Lower leg skin (tissue), 4 donors: ENCODE measurements around the gene IDH3G. TPM values are rescaled to one million over a fixed set of nuclear protein-coding genes. Genes with fewer than 3 reads are reported as not detected.
"Not testable (repeated sequence)": the region's sequence is repeated elsewhere in the genome, so short reads cannot be mapped to it uniquely, and the experiment has no call there.

Source experiments
- DNase-seq, 2 donors: peaks; one replicate each; pipeline ENCODE4 v3.0.0-alpha.2; 2019; ENCODE audit warnings: low spot score in 2 of 2
- H3K4me3 ChIP-seq: fragments of 200-600 bp; sonication (generic); 2 replicates; pipeline ENCODE4 v1.5.1; 2017; ENCODE audit warnings: mild to moderate bottlenecking, low read depth; ENCODE audit not compliant: poor library complexity, severe bottlenecking
- POLR2A ChIP-seq, 2 donors: fragments of 450-650 bp; IDR thresholded peaks; one replicate each; pipeline ENCODE4 v1.6.1; 2016 to 2017; ENCODE audit warnings: antibody characterized with exemption in 2 of 2, mild to moderate bottlenecking in 1 of 2, moderate library complexity in 1 of 2
- WGBS, 2 donors: methylation state at CpG; one replicate each; pipeline ENCODE4 v1.1.5; 2018; 5-methylcytosine and 5-hydroxymethylcytosine counted together
- intact Hi-C: fragments of 100-400 bp; cut with DNase I; formaldehyde crosslinking; loops from one replicate; pipeline ENCODE4 v1.15.0; 2023; ENCODE audit warnings: low total_unique reads
- total RNA-seq, 4 donors: library from RNA; depleted of rRNA; stranded (reverse); fragments of >200 nt; gene quantifications; one replicate each; pipeline ENCODE4 v1.1.0, GENCODE V29; 2016
- TF ChIP-seq, protein P1 (sequence below), 3 donors: fragments of 450-650 bp; IDR thresholded peaks; one replicate each; pipeline ENCODE4 v1.5.1; 2016; ENCODE audit warnings: antibody characterized with exemption in 3 of 3, mild to moderate bottlenecking in 3 of 3, moderate library complexity in 2 of 3

IDH3G gene
- total RNA-seq, 4 donors from 2014 or later = 66.2 to 94.8 (median 76.1) TPM

DNA sequence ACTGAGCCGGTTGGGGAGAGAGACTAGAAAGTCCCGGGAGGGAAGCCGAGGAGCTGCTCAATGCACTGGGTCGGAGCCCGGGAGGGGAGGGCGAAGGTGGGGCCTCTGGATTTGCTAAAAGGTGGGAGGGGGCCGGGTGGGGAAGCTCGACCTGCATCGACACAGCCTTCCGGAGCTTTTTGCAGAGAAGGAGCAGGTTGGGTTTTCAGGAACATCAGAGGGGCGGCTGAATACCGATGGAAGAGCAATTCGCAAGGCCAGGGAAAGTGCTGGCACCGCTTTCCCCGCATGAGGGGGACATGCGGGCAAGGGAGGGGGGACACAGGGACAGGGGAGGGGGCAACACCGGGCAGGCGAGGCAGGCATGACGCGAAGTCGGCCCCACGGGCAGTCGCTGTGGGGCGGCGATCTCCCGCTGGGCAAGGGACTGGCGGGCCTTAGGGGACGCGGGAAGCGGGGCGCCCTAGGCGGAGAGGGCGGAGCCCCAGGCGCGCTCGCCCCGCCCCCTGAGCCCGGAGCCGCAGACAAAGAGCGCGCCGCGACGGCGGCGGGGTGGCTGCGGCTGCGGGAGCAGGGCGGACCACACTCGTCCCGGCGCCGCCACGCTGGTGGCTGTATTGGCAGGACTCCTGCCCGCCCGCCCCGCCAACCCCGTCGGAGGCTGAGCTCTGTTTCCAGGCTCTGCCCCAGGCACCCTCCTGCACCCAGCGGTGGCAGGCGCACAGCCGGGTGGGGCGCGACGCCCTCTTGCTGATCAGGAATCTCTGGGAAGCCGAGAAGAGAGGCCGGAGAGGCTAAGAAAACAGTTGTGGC is 24.6 kb upstream of the IDH3G start:
- 14 to 36% methylated on average over 39 of the region's 67 CpGs for WGBS, 2 donors
- TF ChIP-seq, protein P1, sequence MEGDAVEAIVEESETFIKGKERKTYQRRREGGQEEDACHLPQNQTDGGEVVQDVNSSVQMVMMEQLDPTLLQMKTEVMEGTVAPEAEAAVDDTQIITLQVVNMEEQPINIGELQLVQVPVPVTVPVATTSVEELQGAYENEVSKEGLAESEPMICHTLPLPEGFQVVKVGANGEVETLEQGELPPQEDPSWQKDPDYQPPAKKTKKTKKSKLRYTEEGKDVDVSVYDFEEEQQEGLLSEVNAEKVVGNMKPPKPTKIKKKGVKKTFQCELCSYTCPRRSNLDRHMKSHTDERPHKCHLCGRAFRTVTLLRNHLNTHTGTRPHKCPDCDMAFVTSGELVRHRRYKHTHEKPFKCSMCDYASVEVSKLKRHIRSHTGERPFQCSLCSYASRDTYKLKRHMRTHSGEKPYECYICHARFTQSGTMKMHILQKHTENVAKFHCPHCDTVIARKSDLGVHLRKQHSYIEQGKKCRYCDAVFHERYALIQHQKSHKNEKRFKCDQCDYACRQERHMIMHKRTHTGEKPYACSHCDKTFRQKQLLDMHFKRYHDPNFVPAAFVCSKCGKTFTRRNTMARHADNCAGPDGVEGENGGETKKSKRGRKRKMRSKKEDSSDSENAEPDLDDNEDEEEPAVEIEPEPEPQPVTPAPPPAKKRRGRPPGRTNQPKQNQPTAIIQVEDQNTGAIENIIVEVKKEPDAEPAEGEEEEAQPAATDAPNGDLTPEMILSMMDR (IDR thresholded peaks at IDR 0.05) = no peak
- TF ChIP-seq POLR2A (IDR thresholded peaks at IDR 0.05) = no peak
- H3K4me3 ChIP-seq = no peak overlapping the region
- intact Hi-C loops = no loop called here
- DNase-seq = no peak

- intact Hi-C loops, H3K4me3 ChIP-seq, DNase-seq: not testable (repeated sequence)
- WGBS, 2 donors = 88 to 94% methylated on average over 9 of the region's 9 CpGs
These were observed 23.9 kb upstream of the IDH3G start for GRCh38 chrX:153818064-153818463.

DNA sequence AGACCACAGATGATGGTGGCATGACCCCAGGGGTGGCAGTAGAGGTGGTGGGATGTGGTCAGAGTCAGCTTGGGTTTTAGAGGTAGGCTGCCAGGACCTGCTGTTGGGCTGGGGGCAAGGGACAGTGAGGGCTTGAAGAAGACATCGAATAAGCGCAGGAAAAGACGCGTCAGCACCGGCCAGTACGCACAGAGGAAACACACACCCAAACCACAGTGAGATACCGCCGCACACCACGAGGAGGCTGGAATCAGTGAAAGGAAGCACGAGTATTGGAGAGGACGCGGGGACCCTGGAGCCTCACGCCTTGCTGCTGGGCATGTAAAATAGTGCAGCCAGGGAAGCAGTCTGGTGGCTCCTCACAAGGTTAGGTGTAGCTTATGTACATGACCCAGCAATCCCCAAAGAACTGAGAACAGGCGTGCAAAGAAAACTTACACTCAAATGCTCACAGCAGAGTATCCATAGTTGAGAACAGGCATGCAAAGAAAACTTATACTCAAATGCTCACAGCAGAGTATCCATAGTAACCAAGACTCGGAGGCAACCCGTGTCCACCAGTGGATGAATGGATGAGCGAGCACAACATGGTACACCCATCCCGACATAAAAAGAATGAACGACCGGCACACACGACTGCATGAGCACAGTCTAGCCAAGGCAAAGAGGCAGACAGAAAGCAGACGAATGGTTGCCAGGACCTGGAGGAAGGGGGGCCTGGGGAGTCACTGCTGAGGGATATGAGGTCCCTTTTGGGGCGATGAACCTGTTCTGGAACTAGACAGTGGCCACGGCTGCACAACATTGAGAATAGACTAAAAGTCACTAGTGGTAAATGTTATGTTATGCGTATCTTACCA is 22.9 kb upstream of the IDH3G start:
- WGBS, 2 donors = 79 to 82% methylated on average over 25 of the region's 25 CpGs
- no peak for TF ChIP-seq POLR2A (IDR thresholded peaks at IDR 0.05)

GRCh38 chrX:153814591-153815315 is 20.6 kb upstream of the IDH3G start:
- WGBS, 2 donors = 75 to 77% methylated on average over 13 to 19 of the region's 19 CpGs
- no peak overlapping the region for H3K4me3 ChIP-seq
- TF ChIP-seq POLR2A (IDR thresholded peaks at IDR 0.05) = no peak
- TF ChIP-seq, protein P1 (IDR thresholded peaks at IDR 0.05) = no peak
- no peak for DNase-seq
- intact Hi-C loops = no loop called here

More for the DNA sequence above, 22.9 kb upstream of the IDH3G start:
- no peak overlapping the region for H3K4me3 ChIP-seq
- no peak for DNase-seq
- intact Hi-C loops = no loop called here

- WGBS, 2 donors = 90 to 95% methylated on average over 5 of the region's 5 CpGs
- no peak overlapping the region for H3K4me3 ChIP-seq
- no peak for TF ChIP-seq POLR2A (IDR thresholded peaks at IDR 0.05)
- TF ChIP-seq, protein P1 (IDR thresholded peaks at IDR 0.05) = no peak
- intact Hi-C loops = no loop called here
- no peak for DNase-seq
These were observed 19.0 kb upstream of the IDH3G start for GRCh38 chrX:153813161-153813560.

GRCh38 chrX:153812220-153812619 is 18.0 kb upstream of the IDH3G start:
- 58 to 75% methylated on average over 6 to 13 of the region's 14 CpGs for WGBS, 2 donors
- no peak for TF ChIP-seq POLR2A (IDR thresholded peaks at IDR 0.05)
- TF ChIP-seq, protein P1 (IDR thresholded peaks at IDR 0.05) = no peak
- no peak overlapping the region for H3K4me3 ChIP-seq
- no peak for DNase-seq
- intact Hi-C loops = no loop called here
